Measurements from ENCODE around the gene CAPN9. TPM values are rescaled to one million over a fixed set of nuclear protein-coding genes. Genes with fewer than 3 reads are reported as not detected.
"Not testable (repeated sequence)": the region's sequence is repeated elsewhere in the genome, so short reads cannot be mapped to it uniquely, and the experiment has no call there.

CAPN9 gene
- total RNA-seq, 1 donor from 2014 or later: 26.6 TPM

DNA sequence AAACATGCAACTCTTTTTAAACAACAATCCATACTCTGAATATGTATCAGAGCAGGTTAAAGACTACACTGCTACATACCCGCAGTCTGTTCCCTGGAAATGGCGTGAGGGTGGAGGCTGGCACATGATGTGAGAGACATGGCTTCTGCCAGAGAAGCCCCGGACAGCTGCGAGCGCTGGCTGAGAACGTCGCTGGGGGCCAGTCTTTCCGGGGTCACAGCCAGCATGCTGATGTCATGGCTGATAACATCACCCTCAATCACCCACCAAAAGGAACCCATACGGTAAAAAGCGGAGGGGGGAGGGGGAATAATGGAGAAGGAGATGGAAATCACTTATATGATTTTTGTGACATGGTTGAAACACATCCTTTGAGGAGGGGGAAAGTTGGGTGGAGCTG lies 92.0 kb downstream of the CAPN9 start:
- ATAC-seq (no peak), DNase-seq (no peak)
- Histone ChIP-seq H3K27me3 (ENCODE audit: low read depth) (no peaks in the 10 kb centered on the region), H3K27ac (no peak overlapping the region), H3K9me3 (no peaks in the 10 kb centered on the region), H3K36me3 (peaks cover 68% of the 10 kb centered on the region), H3K4me1 (no peaks in the 10 kb centered on the region), H3K4me3 (no peak overlapping the region)
- intact Hi-C loops (cut with DNase I): no loop called here
- TF ChIP-seq, protein P1, sequence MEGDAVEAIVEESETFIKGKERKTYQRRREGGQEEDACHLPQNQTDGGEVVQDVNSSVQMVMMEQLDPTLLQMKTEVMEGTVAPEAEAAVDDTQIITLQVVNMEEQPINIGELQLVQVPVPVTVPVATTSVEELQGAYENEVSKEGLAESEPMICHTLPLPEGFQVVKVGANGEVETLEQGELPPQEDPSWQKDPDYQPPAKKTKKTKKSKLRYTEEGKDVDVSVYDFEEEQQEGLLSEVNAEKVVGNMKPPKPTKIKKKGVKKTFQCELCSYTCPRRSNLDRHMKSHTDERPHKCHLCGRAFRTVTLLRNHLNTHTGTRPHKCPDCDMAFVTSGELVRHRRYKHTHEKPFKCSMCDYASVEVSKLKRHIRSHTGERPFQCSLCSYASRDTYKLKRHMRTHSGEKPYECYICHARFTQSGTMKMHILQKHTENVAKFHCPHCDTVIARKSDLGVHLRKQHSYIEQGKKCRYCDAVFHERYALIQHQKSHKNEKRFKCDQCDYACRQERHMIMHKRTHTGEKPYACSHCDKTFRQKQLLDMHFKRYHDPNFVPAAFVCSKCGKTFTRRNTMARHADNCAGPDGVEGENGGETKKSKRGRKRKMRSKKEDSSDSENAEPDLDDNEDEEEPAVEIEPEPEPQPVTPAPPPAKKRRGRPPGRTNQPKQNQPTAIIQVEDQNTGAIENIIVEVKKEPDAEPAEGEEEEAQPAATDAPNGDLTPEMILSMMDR (IDR thresholded peaks at IDR 0.05): no peak

DNA sequence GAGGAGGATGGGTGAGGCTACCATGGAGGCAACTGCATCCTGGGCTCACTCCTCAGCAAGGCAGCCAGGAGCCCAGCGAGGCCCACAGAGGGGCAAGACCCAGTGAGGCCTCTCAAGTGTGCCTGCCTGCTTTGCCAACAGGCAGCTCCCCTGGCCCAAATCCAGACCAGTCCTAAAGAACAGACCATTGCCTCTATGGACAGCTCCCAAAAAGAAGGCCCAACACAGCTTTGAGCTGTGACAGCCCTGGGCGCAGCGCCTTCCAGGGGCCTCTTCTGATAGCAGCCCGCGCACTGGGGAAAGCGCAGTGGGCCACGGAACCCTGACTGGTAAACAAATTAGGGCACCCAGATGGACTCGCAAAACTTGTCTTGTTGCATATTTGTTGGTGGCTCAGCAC lies 95.6 kb downstream of the CAPN9 start:
- no peaks in the 10 kb centered on the region for H3K9me3 ChIP-seq
- no peak for DNase-seq
- H3K27ac ChIP-seq: no peak overlapping the region
- no peaks in the 10 kb centered on the region for H3K27me3 ChIP-seq (ENCODE audit: low read depth)
- ATAC-seq: peak in 1 of 2 donors; percentile 26
- intact Hi-C loops (cut with DNase I): no loop called here
- TF ChIP-seq, protein P1 (IDR thresholded peaks at IDR 0.05): no peak
- H3K4me1 ChIP-seq: peaks cover 7% of the 10 kb centered on the region
- peaks cover 61% of the 10 kb centered on the region for H3K36me3 ChIP-seq
- no peak overlapping the region for H3K4me3 ChIP-seq

DNA sequence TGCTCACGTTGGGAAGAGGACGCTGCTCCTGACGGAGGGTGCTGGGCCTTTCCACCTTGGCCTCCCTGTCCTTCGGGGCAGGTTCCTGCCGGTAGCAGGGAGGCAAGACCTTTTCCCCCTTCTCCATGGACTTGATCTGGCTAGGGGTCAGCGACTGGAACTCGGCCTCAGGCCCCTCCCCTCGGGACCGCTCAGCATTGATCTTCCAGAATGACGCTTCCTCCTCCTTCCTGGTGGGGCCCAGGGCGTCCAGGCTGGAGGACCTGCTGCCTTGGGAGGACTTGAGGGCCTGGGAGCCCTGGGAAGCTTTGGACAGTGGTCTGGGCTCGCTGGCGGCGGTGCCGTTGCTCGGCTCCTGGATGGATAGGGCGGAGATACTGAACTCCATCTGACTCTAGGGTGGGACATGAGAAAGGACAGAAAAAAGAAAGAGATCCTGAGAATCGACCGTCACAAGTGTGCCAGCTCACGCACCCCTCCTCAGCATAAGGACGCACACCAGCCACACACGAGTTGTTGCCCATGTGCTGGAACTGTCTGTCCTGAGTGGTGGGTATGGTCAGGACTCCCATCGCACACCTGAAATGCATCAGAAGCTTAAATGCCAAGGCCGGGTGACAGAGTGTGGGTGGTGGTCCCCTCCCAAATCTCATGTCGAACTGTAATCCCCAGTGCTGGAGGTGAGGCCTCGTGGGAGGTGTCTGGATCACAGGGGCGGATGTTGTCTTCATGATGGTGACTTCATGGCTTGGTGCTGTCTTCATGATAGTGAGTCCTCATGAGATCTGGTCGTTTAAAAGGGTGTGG lies 96.5 kb downstream of the CAPN9 start:
- H3K27me3 ChIP-seq (ENCODE audit: low read depth): no peaks in the 10 kb centered on the region
- ATAC-seq (no peak), DNase-seq (no peak)
- H3K36me3 ChIP-seq: peaks cover 52% of the 10 kb centered on the region
- no peak overlapping the region for H3K4me3 ChIP-seq
- no peak overlapping the region for H3K27ac ChIP-seq
- intact Hi-C loops (cut with DNase I): no loop called here
- peaks cover 16% of the 10 kb centered on the region for H3K4me1 ChIP-seq
- TF ChIP-seq, protein P1 (IDR thresholded peaks at IDR 0.05): no peak
- H3K9me3 ChIP-seq: no peaks in the 10 kb centered on the region

DNA sequence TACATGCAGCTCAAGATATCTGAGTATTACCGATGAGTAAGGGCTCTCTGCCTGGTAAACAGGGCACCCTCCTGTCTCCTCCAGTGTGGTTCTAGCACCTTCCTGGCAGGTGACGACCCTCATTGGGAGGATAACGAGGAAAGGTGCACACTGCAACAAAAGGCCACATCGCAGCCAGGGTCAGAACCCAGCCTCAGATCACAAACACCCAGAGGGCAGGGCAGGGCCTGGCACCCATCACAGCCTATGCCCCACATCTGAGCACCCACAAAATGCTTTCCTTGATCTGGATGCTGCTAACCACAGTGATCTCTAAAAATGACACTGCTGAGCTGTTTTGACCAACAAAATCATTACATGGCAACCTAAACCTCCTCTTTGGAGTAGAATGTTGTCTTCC lies 97.4 kb downstream of the CAPN9 start:
- Histone ChIP-seq H3K27me3 (ENCODE audit: low read depth) (no peaks in the 10 kb centered on the region), H3K27ac (no peak overlapping the region), H3K4me3 (no peak overlapping the region), H3K36me3 (peaks cover 44% of the 10 kb centered on the region), H3K9me3 (no peaks in the 10 kb centered on the region), H3K4me1 (peaks cover 24% of the 10 kb centered on the region)
- DNase-seq (no peak), ATAC-seq (no peak)
- TF ChIP-seq, protein P1 (IDR thresholded peaks at IDR 0.05): no peak
- intact Hi-C loops (cut with DNase I): no loop called here

DNA sequence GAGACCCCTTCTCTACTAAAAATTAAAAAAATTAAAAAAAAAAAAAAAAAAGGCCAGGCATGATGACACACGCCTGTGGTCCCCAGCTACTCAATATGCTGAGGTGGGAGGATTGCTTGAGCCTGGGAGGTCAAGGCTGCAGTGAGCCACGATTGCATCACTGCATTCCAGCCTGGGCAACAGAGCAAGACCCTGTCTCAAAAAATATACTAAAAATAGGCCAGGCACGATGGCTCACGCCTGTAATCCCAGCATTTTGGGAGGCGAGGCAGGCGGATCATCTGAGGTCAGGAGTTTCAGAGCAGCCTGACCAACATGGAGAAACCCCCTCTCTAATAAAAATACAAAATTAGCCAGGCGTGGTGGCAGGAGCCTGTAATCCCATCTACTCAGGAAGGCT lies 98.0 kb downstream of the CAPN9 start:
- H3K27ac ChIP-seq, DNase-seq: not testable (repeated sequence)

DNA sequence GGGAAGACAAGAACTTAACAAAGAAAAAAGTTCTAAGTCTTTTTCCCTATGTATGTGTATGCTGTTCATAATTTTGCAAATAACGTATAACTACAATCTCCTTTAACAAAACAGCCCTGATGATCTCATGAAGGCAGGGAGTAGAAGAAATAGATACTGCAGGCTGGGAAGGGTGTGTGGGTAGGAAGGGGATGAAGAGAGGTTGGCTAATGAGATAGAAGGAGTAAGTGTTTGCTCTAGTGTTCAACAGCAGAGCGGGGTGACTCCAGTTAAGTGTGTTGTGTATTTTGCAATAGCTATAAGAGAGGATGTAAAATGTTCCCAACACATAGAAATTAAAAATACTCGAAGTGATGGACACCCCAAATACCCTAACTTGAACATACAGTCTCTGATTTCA lies 101.0 kb downstream of the CAPN9 start:
- Histone ChIP-seq H3K9me3 (peaks cover 5% of the 10 kb centered on the region), H3K4me1 (peaks cover 49% of the 10 kb centered on the region), H3K4me3 (no peak overlapping the region), H3K36me3 (peaks cover 23% of the 10 kb centered on the region), H3K27ac (peak overlapping the region; percentile 28), H3K27me3 (ENCODE audit: low read depth) (no peaks in the 10 kb centered on the region)
- TF ChIP-seq, protein P1 (IDR thresholded peaks at IDR 0.05): no peak
- intact Hi-C loops (cut with DNase I): no loop called here
- DNase-seq (no peak), ATAC-seq (peak; percentile 32 to 39)

More for the DNA sequence above, 98.0 kb downstream of the CAPN9 start:
- intact Hi-C loops (cut with DNase I); ATAC-seq; H3K27me3 ChIP-seq (ENCODE audit: low read depth); H3K9me3 ChIP-seq; H3K4me3 ChIP-seq: not testable (repeated sequence)
- Histone ChIP-seq H3K4me1 (peaks cover 30% of the 10 kb centered on the region), H3K36me3 (peaks cover 39% of the 10 kb centered on the region)
